Esophagus muscularis mucosa (tissue), 3 donors: ENCODE results near the gene MAPK4.

Source experiments
- POLR2A ChIP-seq: fragments of 450-650 bp; IDR thresholded peaks from one replicate; pipeline ENCODE4 v1.6.1; 2017; ENCODE audit warnings: antibody characterized with exemption, moderate library complexity, mild to moderate bottlenecking, low read depth
- POLR2AphosphoS5 ChIP-seq, 2 donors: sonication (generic); formaldehyde crosslinking; IDR thresholded peaks; one replicate each; pipeline ENCODE4 v1.6.1; 2017; ENCODE audit warnings: antibody characterized with exemption in 2 of 2
- TF ChIP-seq, protein P1 (sequence below), 3 experiments: fragments of 200-600 bp in 2 of 3; fragments of 450-650 bp in 1 of 3; sonication (generic) in 2 of 3; IDR thresholded peaks; one replicate each; pipeline ENCODE4 v1.5.1; 2017 to 2019; ENCODE audit warnings: antibody characterized with exemption in 3 of 3, mild to moderate bottlenecking in 2 of 3, moderate library complexity in 1 of 3

DNA sequence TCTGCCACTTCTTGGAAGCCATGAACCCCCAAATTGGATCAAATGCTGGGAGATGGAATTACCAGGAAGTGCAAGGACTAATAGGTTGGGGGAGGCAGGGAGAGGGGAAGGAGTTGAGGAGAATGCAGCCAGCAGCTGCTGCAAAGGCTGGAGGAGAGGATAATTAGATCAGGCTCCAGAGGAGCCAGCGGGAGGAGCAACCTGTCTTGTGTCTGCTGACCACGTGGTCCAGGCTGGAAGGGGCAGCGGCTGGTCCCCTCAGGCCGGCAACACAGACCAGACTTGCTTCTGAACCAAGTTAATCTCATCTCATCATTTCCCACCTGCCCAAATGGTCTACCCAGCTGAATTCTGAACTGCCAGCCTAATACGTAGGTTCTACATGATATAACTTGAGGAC is 191.6 kb downstream of the MAPK4 start:
- TF ChIP-seq, protein P1, sequence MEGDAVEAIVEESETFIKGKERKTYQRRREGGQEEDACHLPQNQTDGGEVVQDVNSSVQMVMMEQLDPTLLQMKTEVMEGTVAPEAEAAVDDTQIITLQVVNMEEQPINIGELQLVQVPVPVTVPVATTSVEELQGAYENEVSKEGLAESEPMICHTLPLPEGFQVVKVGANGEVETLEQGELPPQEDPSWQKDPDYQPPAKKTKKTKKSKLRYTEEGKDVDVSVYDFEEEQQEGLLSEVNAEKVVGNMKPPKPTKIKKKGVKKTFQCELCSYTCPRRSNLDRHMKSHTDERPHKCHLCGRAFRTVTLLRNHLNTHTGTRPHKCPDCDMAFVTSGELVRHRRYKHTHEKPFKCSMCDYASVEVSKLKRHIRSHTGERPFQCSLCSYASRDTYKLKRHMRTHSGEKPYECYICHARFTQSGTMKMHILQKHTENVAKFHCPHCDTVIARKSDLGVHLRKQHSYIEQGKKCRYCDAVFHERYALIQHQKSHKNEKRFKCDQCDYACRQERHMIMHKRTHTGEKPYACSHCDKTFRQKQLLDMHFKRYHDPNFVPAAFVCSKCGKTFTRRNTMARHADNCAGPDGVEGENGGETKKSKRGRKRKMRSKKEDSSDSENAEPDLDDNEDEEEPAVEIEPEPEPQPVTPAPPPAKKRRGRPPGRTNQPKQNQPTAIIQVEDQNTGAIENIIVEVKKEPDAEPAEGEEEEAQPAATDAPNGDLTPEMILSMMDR (IDR thresholded peaks at IDR 0.05), result no peak
- TF ChIP-seq POLR2A (no peak), POLR2AphosphoS5 (IDR thresholded peaks at IDR 0.05) (no peak)
